ENCODE data around the gene MUC13.
A peak's percentile ranks its signal among the peaks of the same experiment; 100 is the strongest.

The MUC13 gene

DNA sequence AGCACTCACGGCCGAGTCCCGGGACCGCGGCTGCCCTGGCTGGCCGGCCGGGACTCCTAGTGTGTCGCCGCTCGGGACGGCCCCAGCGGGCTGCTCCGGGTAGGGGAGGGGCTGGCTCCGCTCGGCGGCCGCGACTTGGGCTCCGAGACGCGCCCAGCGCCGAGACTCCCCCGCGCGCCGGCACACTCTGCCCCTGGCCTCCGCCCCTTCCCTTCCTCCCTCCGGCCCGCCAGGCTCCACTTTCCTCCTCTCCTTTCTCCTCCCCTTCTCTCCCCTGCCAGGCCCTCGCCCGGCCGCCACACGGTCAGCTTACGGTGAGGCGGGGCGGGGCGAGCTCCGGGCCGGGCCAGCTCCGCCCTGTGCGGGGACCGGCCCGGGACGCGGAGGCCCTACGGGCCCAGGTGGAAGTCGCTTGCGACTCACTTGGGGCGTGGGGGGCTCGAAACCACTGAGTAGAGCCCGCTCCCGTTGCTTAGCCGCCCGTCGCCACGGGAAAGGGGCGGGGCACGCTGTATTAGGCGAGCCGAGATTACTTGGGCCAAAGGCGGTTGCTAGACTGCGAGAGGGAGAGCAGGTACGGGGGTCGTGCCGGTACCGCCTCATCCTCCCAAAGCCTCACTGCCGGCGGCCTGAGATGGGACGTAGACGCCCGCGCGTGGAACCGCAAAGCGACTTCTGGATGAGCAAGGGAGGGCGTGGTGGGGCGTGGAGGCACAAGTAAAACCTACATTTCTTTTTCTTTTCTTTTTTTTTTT is 47.2 kb downstream of the MUC13 start, which contains the start of gene ITGB5:
ITGB5 (minus strand) TSS at position 189 of the 755 bp plus-strand sequence. CDS start 365 bp downstream, outside the sequence.
- Histone ChIP-seq H3K4ac (ENCODE audit: low read length) (peak within 1 kb of the TSS; percentile 71), H2BK120ac (ENCODE audit: low read depth, low read length) (peak within 1 kb of the TSS; percentile 92), H4K8ac (ENCODE audit: low read depth, low read length) (no peak within 1 kb of the TSS), H2BK15ac (ENCODE audit: low read length) (peak within 1 kb of the TSS; percentile 91), H2AK5ac (ENCODE audit: low read depth, low read length) (peak within 1 kb of the TSS; percentile 68), H2BK5ac (ENCODE audit: low read length) (peak within 1 kb of the TSS; percentile 92), H4K91ac (ENCODE audit: low read depth, low read length, poor library complexity) (peak within 1 kb of the TSS; percentile 57), H2BK12ac (ENCODE audit: low read length) (peak within 1 kb of the TSS; percentile 82), H3K23ac (ENCODE audit: low read depth, low read length, poor library complexity) (peak within 1 kb of the TSS; percentile 96), H3K79me1 (ENCODE audit: low read depth, low read length) (no peaks in the 10 kb centered on the region), H3K4me3 (ENCODE audit: low read length in 2 of 2) (peak within 1 kb of the TSS; percentile 56 to 94), H3K9ac (ENCODE audit: low read depth, low read length, poor library complexity) (peak within 1 kb of the TSS; percentile 91), H3K4me1 (ENCODE audit: control insufficient read depth in 2 of 2, insufficient read depth in 1 of 2, low read depth in 1 of 2, low read length in 2 of 2) (peaks cover 19 to 22% of the 10 kb centered on the region in 2 donors), H3K27me3 (ENCODE audit: control insufficient read depth in 3 of 3, insufficient read depth in 3 of 3, low read depth in 1 of 3, low read length in 3 of 3) (peaks cover 0 to 32% (median 0%) of the 10 kb centered on the region in 3 experiments), H3K27ac (replicated peaks; ENCODE audit: low read length) (peak within 1 kb of the TSS; percentile 86), H2AFZ (ENCODE audit: low read length) (peak within 1 kb of the TSS; percentile 99), H3K18ac (ENCODE audit: low read length) (peak within 1 kb of the TSS; percentile 97), H3K9me3 (replicated peaks in 1 of 2; ENCODE audit: control insufficient read depth in 2 of 2, insufficient read depth in 1 of 2, low read depth in 1 of 2, low read length in 2 of 2) (no peaks in the 10 kb centered on the region), H3K14ac (ENCODE audit: low read length) (peak within 1 kb of the TSS; percentile 78), H3K4me2 (ENCODE audit: insufficient read depth, low read length, poor library complexity, severe bottlenecking) (peak within 1 kb of the TSS; percentile 92), H3K36me3 (replicated peaks in 1 of 2; ENCODE audit: control insufficient read depth in 2 of 2, insufficient read depth in 2 of 2, low read length in 2 of 2) (no peaks in the 10 kb centered on the region)
- peak; percentile 80 for DNase-seq (ENCODE audit: low spot score)
- WGBS, 2 donors (ENCODE audit: extremely low coverage in 2 of 2, insufficient read length in 2 of 2, insufficient replicate concordance in 1 of 2): no CpG with 5 or more reads among the region's 78 CpGs

DNA sequence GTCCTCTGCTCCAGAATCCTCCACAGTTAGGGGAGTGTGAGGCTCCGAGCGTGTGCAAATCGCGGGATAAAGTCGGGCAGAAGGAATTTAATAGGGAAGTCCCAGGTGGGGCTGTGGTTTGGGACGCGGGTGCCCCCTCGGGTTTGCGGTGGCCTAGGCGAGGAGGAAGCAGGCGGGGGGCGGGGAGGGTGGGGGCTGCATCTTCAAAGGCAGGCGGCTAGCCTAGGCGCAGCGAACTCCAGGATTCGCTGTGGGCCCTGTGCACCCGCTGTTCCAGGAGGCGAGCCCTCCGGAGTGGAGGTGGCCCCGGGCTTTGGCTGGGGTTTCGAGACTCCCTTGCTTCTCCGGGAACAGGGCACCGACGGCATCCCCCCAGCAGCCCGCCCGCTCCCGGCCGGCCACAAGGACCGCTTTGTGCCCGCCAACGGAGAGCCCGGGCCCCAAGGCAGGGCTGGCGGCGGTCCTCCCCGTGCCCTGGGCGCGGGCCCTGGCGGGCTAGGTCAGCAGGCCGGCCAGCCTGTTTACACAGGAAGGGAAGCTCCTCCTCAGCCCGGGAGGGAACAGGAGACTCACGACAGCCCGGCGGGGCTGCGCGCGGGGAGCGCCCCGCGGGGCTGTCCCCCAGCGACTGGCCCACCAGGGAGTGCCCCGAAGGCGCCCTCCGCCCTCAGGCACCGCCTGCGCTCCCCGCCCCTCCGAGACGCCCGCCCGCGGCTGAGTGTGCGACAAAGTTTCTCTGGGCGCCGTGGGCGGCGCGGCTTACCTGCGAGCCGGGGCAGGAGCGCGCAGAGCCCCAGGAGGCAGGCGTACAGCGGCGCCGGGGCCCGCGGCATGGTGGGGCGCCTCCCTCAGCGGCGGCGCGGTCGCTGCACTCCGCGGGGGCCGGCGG is 48.1 kb downstream of the MUC13 start:
- WGBS, 2 donors (ENCODE audit: extremely low coverage in 2 of 2, insufficient read length in 2 of 2, insufficient replicate concordance in 1 of 2): no CpG with 5 or more reads among the region's 87 CpGs
- Histone ChIP-seq H3K79me1 (ENCODE audit: low read depth, low read length) (no peaks in the 10 kb centered on the region), H3K4me2 (ENCODE audit: insufficient read depth, low read length, poor library complexity, severe bottlenecking) (peak overlapping the region; percentile 92), H4K8ac (ENCODE audit: low read depth, low read length) (no peak overlapping the region), H3K23ac (ENCODE audit: low read depth, low read length, poor library complexity) (peak overlapping the region; percentile 96), H3K36me3 (replicated peaks in 1 of 2; ENCODE audit: control insufficient read depth in 2 of 2, insufficient read depth in 2 of 2, low read length in 2 of 2) (no peaks in the 10 kb centered on the region), H3K27me3 (ENCODE audit: control insufficient read depth in 3 of 3, insufficient read depth in 3 of 3, low read depth in 1 of 3, low read length in 3 of 3) (peaks cover 0 to 32% (median 0%) of the 10 kb centered on the region in 3 experiments), H3K4ac (ENCODE audit: low read length) (peak overlapping the region; percentile 71), H4K91ac (ENCODE audit: low read depth, low read length, poor library complexity) (peak overlapping the region; percentile 57), H2AK5ac (ENCODE audit: low read depth, low read length) (peak overlapping the region; percentile 68), H3K14ac (ENCODE audit: low read length) (peak overlapping the region; percentile 97), H2BK120ac (ENCODE audit: low read depth, low read length) (peak overlapping the region; percentile 92), H3K9ac (ENCODE audit: low read depth, low read length, poor library complexity) (peak overlapping the region; percentile 91), H3K4me1 (ENCODE audit: control insufficient read depth in 2 of 2, insufficient read depth in 1 of 2, low read depth in 1 of 2, low read length in 2 of 2) (peaks cover 22 to 24% of the 10 kb centered on the region in 2 donors), H3K9me3 (replicated peaks in 1 of 2; ENCODE audit: control insufficient read depth in 2 of 2, insufficient read depth in 1 of 2, low read depth in 1 of 2, low read length in 2 of 2) (no peaks in the 10 kb centered on the region), H2BK12ac (ENCODE audit: low read length) (no peak overlapping the region), H3K27ac (replicated peaks; ENCODE audit: low read length) (peak overlapping the region; percentile 86), H2AFZ (ENCODE audit: low read length) (peak overlapping the region; percentile 99), H2BK15ac (ENCODE audit: low read length) (peak overlapping the region; percentile 89), H2BK5ac (ENCODE audit: low read length) (peak overlapping the region; percentile 92), H3K18ac (ENCODE audit: low read length) (peak overlapping the region; percentile 97), H3K4me3 (ENCODE audit: low read length in 2 of 2) (peak overlapping the region; percentile 56 to 94)
- DNase-seq (ENCODE audit: low spot score): peak; percentile 43

DNA sequence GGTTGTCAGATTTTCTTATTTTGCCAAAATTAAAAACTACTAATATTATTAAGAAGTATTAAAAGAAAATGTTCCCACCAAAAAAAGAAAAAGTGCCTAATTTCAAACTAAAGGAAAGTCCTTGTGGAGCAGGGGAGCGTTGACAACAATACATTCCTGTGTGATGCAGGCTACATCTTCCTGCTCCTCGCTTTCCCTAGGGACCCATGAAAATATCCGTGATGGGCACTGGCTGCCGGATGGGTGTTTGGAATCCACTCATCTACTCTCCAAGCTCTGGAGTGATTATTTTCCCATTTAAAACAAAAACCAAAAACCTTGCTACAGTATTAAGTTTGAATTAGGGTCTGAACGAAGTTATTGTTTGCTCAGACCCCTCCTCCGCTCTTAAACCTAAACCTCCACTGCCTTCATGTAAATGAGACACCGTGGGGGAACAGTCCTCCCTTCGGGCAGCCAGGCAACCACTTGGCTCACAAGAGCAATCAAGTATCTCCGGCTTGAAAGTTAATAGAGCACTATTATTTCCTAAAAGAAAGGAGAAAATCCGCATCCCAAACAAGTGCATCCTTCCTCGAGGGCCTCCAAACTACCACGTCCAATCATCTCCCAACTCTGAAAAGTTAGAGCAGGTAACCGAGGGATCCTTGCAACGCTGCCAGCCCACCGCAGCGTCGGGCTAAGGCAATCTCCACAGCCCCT is 48.9 kb downstream of the MUC13 start:
- Histone ChIP-seq H3K4ac (ENCODE audit: low read length) (no peak overlapping the region), H3K14ac (ENCODE audit: low read length) (peak overlapping the region; percentile 97), H2BK12ac (ENCODE audit: low read length) (no peak overlapping the region), H2BK120ac (ENCODE audit: low read depth, low read length) (no peak overlapping the region), H3K4me1 (ENCODE audit: control insufficient read depth in 2 of 2, insufficient read depth in 1 of 2, low read depth in 1 of 2, low read length in 2 of 2) (peaks cover 22 to 24% of the 10 kb centered on the region in 2 donors), H2AK5ac (ENCODE audit: low read depth, low read length) (peak overlapping the region; percentile 68), H3K23ac (ENCODE audit: low read depth, low read length, poor library complexity) (peak overlapping the region; percentile 15), H4K91ac (ENCODE audit: low read depth, low read length, poor library complexity) (no peak overlapping the region), H3K36me3 (replicated peaks in 1 of 2; ENCODE audit: control insufficient read depth in 2 of 2, insufficient read depth in 2 of 2, low read length in 2 of 2) (no peaks in the 10 kb centered on the region), H3K9ac (ENCODE audit: low read depth, low read length, poor library complexity) (peak overlapping the region; percentile 90), H2BK15ac (ENCODE audit: low read length) (peak overlapping the region; percentile 89), H2AFZ (ENCODE audit: low read length) (peak overlapping the region; percentile 99), H3K4me2 (ENCODE audit: insufficient read depth, low read length, poor library complexity, severe bottlenecking) (peak overlapping the region; percentile 92), H3K27ac (replicated peaks; ENCODE audit: low read length) (peak overlapping the region; percentile 86), H3K9me3 (replicated peaks in 1 of 2; ENCODE audit: control insufficient read depth in 2 of 2, insufficient read depth in 1 of 2, low read depth in 1 of 2, low read length in 2 of 2) (no peaks in the 10 kb centered on the region), H2BK5ac (ENCODE audit: low read length) (no peak overlapping the region), H3K79me1 (ENCODE audit: low read depth, low read length) (no peaks in the 10 kb centered on the region), H3K4me3 (ENCODE audit: low read length in 2 of 2) (peak overlapping the region; percentile 56 to 94), H4K8ac (ENCODE audit: low read depth, low read length) (no peak overlapping the region), H3K18ac (ENCODE audit: low read length) (peak overlapping the region; percentile 93), H3K27me3 (ENCODE audit: control insufficient read depth in 3 of 3, insufficient read depth in 3 of 3, low read depth in 1 of 3, low read length in 3 of 3) (peaks cover 0 to 29% (median 0%) of the 10 kb centered on the region in 3 experiments)
- DNase-seq (ENCODE audit: low spot score): peak; percentile 26
- no CpG with 5 or more reads among the region's 17 CpGs for WGBS, 2 donors (ENCODE audit: extremely low coverage in 2 of 2, insufficient read length in 2 of 2, insufficient replicate concordance in 1 of 2)

All from neuronal stem cell (in vitro differentiated cells).